Liver (tissue), 3 donors: ENCODE data around the gene JAKMIP3.

Experiments used
- ATF3 ChIP-seq: IDR thresholded peaks from 2 replicates; pipeline ENCODE4 v1.6.1; 2016; ENCODE audit warnings: antibody characterized with exemption
- CTCF ChIP-seq: fragments of 150-350 bp; IDR thresholded peaks from 2 replicates; pipeline ENCODE4 v1.5.1; 2017; ENCODE audit warnings: improper control_type of control experiment, low read depth, low read length; ENCODE audit not compliant: missing input control
- EGR1 ChIP-seq, 2 donors: IDR thresholded peaks; 2 replicates each; pipeline ENCODE4 v1.6.1; 2016 to 2018; ENCODE audit warnings: antibody characterized with exemption in 2 of 2, low read depth in 2 of 2
- GABPA ChIP-seq, 2 donors: IDR thresholded peaks in 1 of 2; conservative IDR thresholded peaks in 1 of 2; 2 replicates each; pipeline ENCODE4 v1.6.1; 2016; ENCODE audit warnings: antibody characterized with exemption in 2 of 2, mild to moderate bottlenecking in 1 of 2, moderate library complexity in 1 of 2
- RAD21 ChIP-seq, 2 donors: IDR thresholded peaks; 2 replicates each; pipeline ENCODE4 v1.6.1; 2016; ENCODE audit warnings: antibody characterized with exemption in 2 of 2, mild to moderate bottlenecking in 2 of 2
- SP1 ChIP-seq: IDR thresholded peaks from 2 replicates; pipeline ENCODE4 v1.6.1; 2018; ENCODE audit warnings: antibody characterized with exemption, mild to moderate bottlenecking
- donor health status: healthy.
- donor health status: healthy.

GRCh38 chr10:132035476-132035875 lies 30.3 kb upstream of the JAKMIP3 start:
- TF ChIP-seq CTCF (no peak), ATF3 (no peak), EGR1 (IDR thresholded peaks at IDR 0.05; ENCODE audit: low read depth in 2 of 2) (no peak), SP1 (no peak), RAD21 (IDR thresholded peaks at IDR 0.05) (no peak), GABPA (IDR thresholded peaks at IDR 0.05 in 1 of 2, conservative IDR thresholded peaks at IDR 0.05 in 1 of 2) (no peak)
